ENCODE results near the gene CEACAM18. TPM values are rescaled to one million over a fixed set of nuclear protein-coding genes. Genes with fewer than 3 reads are reported as not detected.

Gene CEACAM18
- total RNA-seq = not detected in 3 replicates
- long read RNA-seq = 0 reads

DNA sequence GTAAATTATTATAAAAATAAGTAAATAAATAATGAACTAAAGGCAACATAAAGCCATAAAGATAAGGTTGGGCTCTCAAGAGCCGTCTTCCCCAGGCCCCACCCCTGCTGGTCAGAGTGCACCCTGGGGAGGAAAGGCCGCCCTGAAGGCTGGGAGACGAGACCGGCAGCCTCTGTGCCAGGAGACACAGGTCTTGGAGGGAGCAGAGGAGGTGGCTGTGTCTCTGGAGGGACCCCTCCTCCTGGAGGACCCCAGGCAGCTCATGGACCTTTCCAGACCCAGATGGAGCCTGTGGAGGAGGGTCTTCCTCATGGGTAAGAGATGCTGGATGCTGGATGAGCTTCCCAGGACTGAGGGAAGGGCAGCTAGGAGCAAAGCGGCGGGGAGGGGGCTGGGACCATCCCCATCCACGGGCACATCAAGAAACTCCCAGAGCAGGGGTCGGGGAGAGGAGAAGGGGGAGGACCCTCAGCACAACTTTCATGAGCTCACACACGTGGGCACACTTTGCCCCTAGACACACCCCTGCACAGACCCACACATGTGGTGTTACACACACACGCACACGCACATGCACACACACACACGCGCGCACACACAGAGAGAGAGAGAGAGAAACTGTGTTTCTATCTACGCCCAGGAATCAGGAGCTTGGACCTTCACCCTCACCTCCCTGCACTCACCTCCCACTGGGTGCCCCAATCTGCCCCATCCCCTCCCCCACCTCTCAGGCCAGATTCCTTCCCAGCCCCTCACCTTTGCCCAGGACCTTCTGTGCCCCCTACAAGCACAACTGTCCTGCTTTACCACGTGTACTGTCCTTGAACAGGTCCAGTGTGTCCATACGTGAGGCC, at the start of gene CEACAM18:
Gene CEACAM18, plus strand, starts transcription at position 159 of the 854 bp plus-strand sequence.
- peaks cover 4% of the 10 kb centered on the region for H3K9me3 Mint-ChIP-seq (ENCODE audit: low read depth)
- TF ChIP-seq, protein P1, sequence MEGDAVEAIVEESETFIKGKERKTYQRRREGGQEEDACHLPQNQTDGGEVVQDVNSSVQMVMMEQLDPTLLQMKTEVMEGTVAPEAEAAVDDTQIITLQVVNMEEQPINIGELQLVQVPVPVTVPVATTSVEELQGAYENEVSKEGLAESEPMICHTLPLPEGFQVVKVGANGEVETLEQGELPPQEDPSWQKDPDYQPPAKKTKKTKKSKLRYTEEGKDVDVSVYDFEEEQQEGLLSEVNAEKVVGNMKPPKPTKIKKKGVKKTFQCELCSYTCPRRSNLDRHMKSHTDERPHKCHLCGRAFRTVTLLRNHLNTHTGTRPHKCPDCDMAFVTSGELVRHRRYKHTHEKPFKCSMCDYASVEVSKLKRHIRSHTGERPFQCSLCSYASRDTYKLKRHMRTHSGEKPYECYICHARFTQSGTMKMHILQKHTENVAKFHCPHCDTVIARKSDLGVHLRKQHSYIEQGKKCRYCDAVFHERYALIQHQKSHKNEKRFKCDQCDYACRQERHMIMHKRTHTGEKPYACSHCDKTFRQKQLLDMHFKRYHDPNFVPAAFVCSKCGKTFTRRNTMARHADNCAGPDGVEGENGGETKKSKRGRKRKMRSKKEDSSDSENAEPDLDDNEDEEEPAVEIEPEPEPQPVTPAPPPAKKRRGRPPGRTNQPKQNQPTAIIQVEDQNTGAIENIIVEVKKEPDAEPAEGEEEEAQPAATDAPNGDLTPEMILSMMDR (IDR thresholded peaks at IDR 0.05) = no peak
- no peak for DNase-seq (ENCODE audit: low spot score)
- H3K4me3 Mint-ChIP-seq (ENCODE audit: unreplicated experiment) = no peak within 1 kb of the TSS
- H3K36me3 Mint-ChIP-seq (ENCODE audit: low read depth) = no peaks in the 10 kb centered on the region
- H3K27ac Mint-ChIP-seq (ENCODE audit: unreplicated experiment) = no peak within 1 kb of the TSS
- no peaks in the 10 kb centered on the region for H3K4me1 Mint-ChIP-seq (ENCODE audit: low read depth)
- H3K27me3 Mint-ChIP-seq (ENCODE audit: low read depth) = no peaks in the 10 kb centered on the region

DNA sequence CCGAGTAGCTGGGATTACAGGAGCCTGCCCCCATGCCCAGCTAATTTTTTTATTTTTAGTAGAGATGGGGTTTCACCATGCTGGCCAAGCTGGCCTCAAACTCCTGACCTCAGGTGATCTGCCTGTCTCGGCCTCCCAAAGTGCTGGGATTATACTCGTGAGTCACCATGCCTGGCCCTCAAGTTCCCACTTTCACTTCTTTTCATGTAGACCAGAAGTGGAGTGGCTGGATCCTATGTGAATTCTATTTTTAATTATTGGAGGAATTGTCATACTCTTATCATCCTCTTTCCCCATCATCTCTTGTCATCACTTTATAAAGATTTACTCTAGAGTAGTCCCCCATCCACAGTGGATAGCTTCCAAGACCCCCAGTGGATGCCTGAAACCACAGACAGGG, 48.1 kb upstream of the CEACAM18 start:
- no peaks in the 10 kb centered on the region for H3K36me3 Mint-ChIP-seq (ENCODE audit: low read depth)
- TF ChIP-seq, protein P1 (IDR thresholded peaks at IDR 0.05) = no peak
- no peak overlapping the region for H3K4me3 Mint-ChIP-seq (ENCODE audit: unreplicated experiment)
- DNase-seq (ENCODE audit: low spot score) = no peak
- H3K9me3 Mint-ChIP-seq (ENCODE audit: low read depth) = no peaks in the 10 kb centered on the region
- H3K4me1 Mint-ChIP-seq (ENCODE audit: low read depth) = no peaks in the 10 kb centered on the region
- H3K27ac Mint-ChIP-seq (ENCODE audit: unreplicated experiment) = no peak overlapping the region
- no peaks in the 10 kb centered on the region for H3K27me3 Mint-ChIP-seq (ENCODE audit: low read depth)

DNA sequence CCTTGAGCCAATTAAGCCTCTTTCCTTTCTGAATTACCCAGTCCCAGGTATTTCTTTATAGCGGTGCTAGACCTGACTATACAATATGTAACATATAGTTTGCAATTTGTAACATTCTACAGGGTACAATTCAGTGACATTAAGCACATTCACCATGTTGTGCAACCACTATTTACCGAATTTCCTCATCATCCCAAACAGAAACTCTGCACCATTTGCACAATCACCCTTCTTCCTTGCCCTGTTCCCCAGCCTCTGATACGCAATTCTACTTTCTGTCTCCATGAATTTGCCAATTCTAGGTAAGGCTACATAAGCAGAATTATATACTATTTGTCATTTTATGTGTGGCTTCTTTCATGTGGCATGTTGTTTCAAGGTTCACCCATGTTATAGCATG, 47.2 kb upstream of the CEACAM18 start:
- Mint-ChIP-seq H3K36me3 (ENCODE audit: low read depth) (no peaks in the 10 kb centered on the region), H3K9me3 (ENCODE audit: low read depth) (no peaks in the 10 kb centered on the region), H3K4me3 (ENCODE audit: unreplicated experiment) (no peak overlapping the region), H3K27me3 (ENCODE audit: low read depth) (no peaks in the 10 kb centered on the region), H3K27ac (ENCODE audit: unreplicated experiment) (no peak overlapping the region), H3K4me1 (ENCODE audit: low read depth) (no peaks in the 10 kb centered on the region)
- DNase-seq (ENCODE audit: low spot score) = no peak
- TF ChIP-seq, protein P1 (IDR thresholded peaks at IDR 0.05) = no peak

DNA sequence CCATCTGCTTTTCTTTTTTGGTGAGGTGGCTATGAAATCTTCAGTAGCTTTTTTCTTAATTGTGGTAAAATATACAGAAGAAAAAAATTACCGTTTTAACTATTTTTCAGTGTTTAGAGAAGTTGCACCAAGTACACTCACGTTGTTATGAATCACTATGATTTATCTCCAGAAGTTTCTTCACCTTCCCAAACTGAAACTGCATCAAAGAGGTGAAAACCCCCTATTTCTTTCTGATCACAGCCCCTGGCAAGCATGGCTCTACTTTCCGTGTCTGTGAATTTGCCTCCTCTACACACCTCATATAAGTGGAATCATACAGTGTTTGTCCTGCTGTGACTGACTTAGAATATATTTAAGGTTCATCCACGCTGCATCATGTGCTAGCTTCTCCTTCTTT, 45.3 kb upstream of the CEACAM18 start:
- Mint-ChIP-seq H3K36me3 (ENCODE audit: low read depth) (no peaks in the 10 kb centered on the region), H3K4me1 (ENCODE audit: low read depth) (no peaks in the 10 kb centered on the region), H3K4me3 (ENCODE audit: unreplicated experiment) (no peak overlapping the region), H3K27me3 (ENCODE audit: low read depth) (no peaks in the 10 kb centered on the region), H3K27ac (ENCODE audit: unreplicated experiment) (no peak overlapping the region), H3K9me3 (ENCODE audit: low read depth) (no peaks in the 10 kb centered on the region)
- DNase-seq (ENCODE audit: low spot score) = no peak
- TF ChIP-seq, protein P1 (IDR thresholded peaks at IDR 0.05) = no peak

DNA sequence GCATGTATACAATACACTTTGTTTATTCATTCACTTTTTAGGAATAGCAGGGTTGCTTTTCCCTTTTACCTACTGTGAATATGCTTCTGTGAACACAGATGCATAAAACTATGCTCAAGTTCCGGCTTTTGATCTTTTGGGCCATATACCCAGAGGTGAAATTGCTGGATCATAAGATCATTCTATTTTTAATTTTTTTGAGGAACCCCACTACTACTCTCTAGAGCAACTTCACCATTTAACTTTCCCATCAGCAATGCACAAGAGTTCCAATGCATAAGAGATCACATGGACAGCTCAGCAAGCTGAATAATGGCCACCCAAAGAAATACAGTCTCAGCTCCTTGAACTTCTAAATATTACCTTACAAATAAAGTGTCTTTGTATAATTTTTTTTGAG, 43.9 kb upstream of the CEACAM18 start:
- Mint-ChIP-seq H3K27ac (ENCODE audit: unreplicated experiment) (no peak overlapping the region), H3K4me3 (ENCODE audit: unreplicated experiment) (no peak overlapping the region), H3K27me3 (ENCODE audit: low read depth) (no peaks in the 10 kb centered on the region), H3K4me1 (ENCODE audit: low read depth) (no peaks in the 10 kb centered on the region), H3K36me3 (ENCODE audit: low read depth) (no peaks in the 10 kb centered on the region), H3K9me3 (ENCODE audit: low read depth) (no peaks in the 10 kb centered on the region)
- no peak for DNase-seq (ENCODE audit: low spot score)
- TF ChIP-seq, protein P1 (IDR thresholded peaks at IDR 0.05) = no peak
